ENCODE measurements around the gene KRTAP9-9. TPM values are rescaled to one million over a fixed set of nuclear protein-coding genes. Genes with fewer than 3 reads are reported as not detected.
A peak's percentile ranks its signal among the peaks of the same experiment; 100 is the strongest.

Gene KRTAP9-9
- total and polyA plus RNA-seq, 2 experiments from 2014 or later = not detected

GRCh38 chr17:41254861-41255260 is 323 bp upstream of the KRTAP9-9 start:
- H4K20me1 ChIP-seq (ENCODE audit: insufficient read depth) = no peaks in the 10 kb centered on the region
- no peak overlapping the region for H3K4me2 ChIP-seq (ENCODE audit: unreplicated experiment)
- no peaks in the 10 kb centered on the region; the same call in 1 of the 2 replicates for H3K27me3 ChIP-seq (replicated peaks; ENCODE audit: insufficient read depth)
- no peak overlapping the region for H3K27ac ChIP-seq
- peaks cover 25% of the 10 kb centered on the region for H3F3A ChIP-seq (ENCODE audit: insufficient read depth)
- no peak overlapping the region for H3K4me3 ChIP-seq
- H3K79me2 ChIP-seq (ENCODE audit: insufficient read depth) = no peaks in the 10 kb centered on the region
- H2AFZ ChIP-seq = no peak overlapping the region
- peak; percentile 46 for DNase-seq
- 0% methylated on average over 1 of the region's 1 CpG for WGBS, 2 experiments (ENCODE audit: low coverage in 1 of 2, low lambda C conversion rate in 2 of 2, missing lambda C conversion rate in 2 of 2)
- no peak overlapping the region for H3K9ac ChIP-seq
- in situ Hi-C loops (cut with MboI) = no loop called here
- peaks cover 25% of the 10 kb centered on the region for H3K4me1 ChIP-seq (ENCODE audit: insufficient read depth)
- no peaks in the 10 kb centered on the region for H3K36me3 ChIP-seq (ENCODE audit: low read depth)
- H3K9me3 ChIP-seq (ENCODE audit: low read depth) = no peaks in the 10 kb centered on the region
- peaks cover 10% of the 10 kb centered on the region; the same call in 1 of the 2 replicates for H3K9me2 ChIP-seq (ENCODE audit: insufficient read depth)
- no peak for TF ChIP-seq EZH2phosphoT487 (IDR thresholded peaks at IDR 0.05; ENCODE audit: insufficient read depth, low read depth)
- TF ChIP-seq EZH2 (IDR thresholded peaks at IDR 0.05; ENCODE audit: insufficient read depth, poor library complexity, severe bottlenecking) = no peak

GRCh38 chr17:41256291-41256685 is 1.1 kb downstream of the KRTAP9-9 start:
- H3K79me2 ChIP-seq (ENCODE audit: insufficient read depth) = no peaks in the 10 kb centered on the region
- peak overlapping the region; percentile 36 for H3K27ac ChIP-seq
- H3K9ac ChIP-seq = no peak overlapping the region
- no peak overlapping the region for H3K4me3 ChIP-seq
- H3K4me2 ChIP-seq (ENCODE audit: unreplicated experiment) = peak overlapping the region; percentile 61
- H3F3A ChIP-seq (ENCODE audit: insufficient read depth) = peaks cover 25% of the 10 kb centered on the region
- DNase-seq = peak; percentile 40
- no peak overlapping the region for H2AFZ ChIP-seq
- peaks cover 10% of the 10 kb centered on the region; the same call in 1 of the 2 replicates for H3K9me2 ChIP-seq (ENCODE audit: insufficient read depth)
- H3K9me3 ChIP-seq (ENCODE audit: low read depth) = no peaks in the 10 kb centered on the region
- no peaks in the 10 kb centered on the region; the same call in 1 of the 2 replicates for H3K27me3 ChIP-seq (replicated peaks; ENCODE audit: insufficient read depth)
- 93 to 95% methylated on average over 1 of the region's 1 CpG for WGBS, 2 experiments (ENCODE audit: low coverage in 1 of 2, low lambda C conversion rate in 2 of 2, missing lambda C conversion rate in 2 of 2)
- no peaks in the 10 kb centered on the region for H4K20me1 ChIP-seq (ENCODE audit: insufficient read depth)
- in situ Hi-C loops (cut with MboI) = no loop called here
- H3K4me1 ChIP-seq (ENCODE audit: insufficient read depth) = peaks cover 25% of the 10 kb centered on the region
- TF ChIP-seq EZH2 (IDR thresholded peaks at IDR 0.05; ENCODE audit: insufficient read depth, poor library complexity, severe bottlenecking) (no peak), EZH2phosphoT487 (IDR thresholded peaks at IDR 0.05; ENCODE audit: insufficient read depth, low read depth) (no peak)
- no peaks in the 10 kb centered on the region for H3K36me3 ChIP-seq (ENCODE audit: low read depth)

GRCh38 chr17:41258406-41258805 is 3.2 kb downstream of the KRTAP9-9 start:
- peak; percentile 8 for DNase-seq
- in situ Hi-C loops (cut with MboI) = no loop called here

GRCh38 chr17:41263212-41263611 is 8.0 kb downstream of the KRTAP9-9 start:
- Histone ChIP-seq H3K9me3 (ENCODE audit: low read depth) (no peaks in the 10 kb centered on the region), H3K27me3 (replicated peaks; ENCODE audit: insufficient read depth) (no peaks in the 10 kb centered on the region), H4K20me1 (ENCODE audit: insufficient read depth) (no peaks in the 10 kb centered on the region), H3K27ac (no peak overlapping the region), H3K9ac (no peak overlapping the region), H3F3A (ENCODE audit: insufficient read depth) (0 out of 2 replicates have a peak, but pooled peaks cover 4% of the 10 kb centered on the region), H3K36me3 (ENCODE audit: low read depth) (no peaks in the 10 kb centered on the region), H3K79me2 (ENCODE audit: insufficient read depth) (no peaks in the 10 kb centered on the region), H3K4me3 (no peak overlapping the region), H3K9me2 (ENCODE audit: insufficient read depth) (peaks cover 6% of the 10 kb centered on the region; the same call in 1 of the 2 replicates), H3K4me1 (ENCODE audit: insufficient read depth) (peaks cover 9% of the 10 kb centered on the region; the same call in 1 of the 2 replicates), H2AFZ (no peak overlapping the region), H3K4me2 (ENCODE audit: unreplicated experiment) (no peak overlapping the region)
- TF ChIP-seq EZH2phosphoT487 (IDR thresholded peaks at IDR 0.05; ENCODE audit: insufficient read depth, low read depth) = no peak
- no peak for TF ChIP-seq EZH2 (IDR thresholded peaks at IDR 0.05; ENCODE audit: insufficient read depth, poor library complexity, severe bottlenecking)
- DNase-seq = no peak
- in situ Hi-C loops (cut with MboI) = no loop called here
- 95 to 97% methylated on average over 2 of the region's 2 CpGs for WGBS, 2 experiments (ENCODE audit: low coverage in 1 of 2, low lambda C conversion rate in 2 of 2, missing lambda C conversion rate in 2 of 2)

More at GRCh38 chr17:41258406-41258805, 3.2 kb downstream of the KRTAP9-9 start:
- no peaks in the 10 kb centered on the region for H3K36me3 ChIP-seq (ENCODE audit: low read depth)
- TF ChIP-seq EZH2 (IDR thresholded peaks at IDR 0.05; ENCODE audit: insufficient read depth, poor library complexity, severe bottlenecking) = no peak
- TF ChIP-seq EZH2phosphoT487 (IDR thresholded peaks at IDR 0.05; ENCODE audit: insufficient read depth, low read depth) = no peak
- peaks cover 25% of the 10 kb centered on the region for H3K4me1 ChIP-seq (ENCODE audit: insufficient read depth)
- H4K20me1 ChIP-seq (ENCODE audit: insufficient read depth) = no peaks in the 10 kb centered on the region
- no peak overlapping the region for H3K4me3 ChIP-seq
- no peaks in the 10 kb centered on the region; the same call in 1 of the 2 replicates for H3K27me3 ChIP-seq (replicated peaks; ENCODE audit: insufficient read depth)
- H3K9me3 ChIP-seq (ENCODE audit: low read depth) = no peaks in the 10 kb centered on the region
- H3K4me2 ChIP-seq (ENCODE audit: unreplicated experiment) = peak overlapping the region; percentile 4
- H3K27ac ChIP-seq = no peak overlapping the region
- H3K9ac ChIP-seq = no peak overlapping the region
- no peak overlapping the region for H2AFZ ChIP-seq
- H3F3A ChIP-seq (ENCODE audit: insufficient read depth) = peaks cover 25% of the 10 kb centered on the region
- H3K9me2 ChIP-seq (ENCODE audit: insufficient read depth) = peaks cover 10% of the 10 kb centered on the region; the same call in 1 of the 2 replicates
- no peaks in the 10 kb centered on the region for H3K79me2 ChIP-seq (ENCODE audit: insufficient read depth)

- H3K36me3 ChIP-seq (ENCODE audit: low read depth) = no peaks in the 10 kb centered on the region
- H3K27ac ChIP-seq = no peak overlapping the region
- H3K9me2 ChIP-seq (ENCODE audit: insufficient read depth) = no peaks in the 10 kb centered on the region
- in situ Hi-C loops (cut with MboI) = no loop called here
- H3K4me1 ChIP-seq (ENCODE audit: insufficient read depth) = no peaks in the 10 kb centered on the region
- H3K4me2 ChIP-seq (ENCODE audit: unreplicated experiment) = no peak overlapping the region
- no peak overlapping the region for H3K4me3 ChIP-seq
- no peaks in the 10 kb centered on the region for H4K20me1 ChIP-seq (ENCODE audit: insufficient read depth)
- no peak for DNase-seq
- H3F3A ChIP-seq (ENCODE audit: insufficient read depth) = no peaks in the 10 kb centered on the region
- H3K9ac ChIP-seq = no peak overlapping the region
- H3K9me3 ChIP-seq (ENCODE audit: low read depth) = no peaks in the 10 kb centered on the region
- no peak for TF ChIP-seq EZH2phosphoT487 (IDR thresholded peaks at IDR 0.05; ENCODE audit: insufficient read depth, low read depth)
- no peak for TF ChIP-seq EZH2 (IDR thresholded peaks at IDR 0.05; ENCODE audit: insufficient read depth, poor library complexity, severe bottlenecking)
- no peaks in the 10 kb centered on the region for H3K27me3 ChIP-seq (replicated peaks; ENCODE audit: insufficient read depth)
- no peaks in the 10 kb centered on the region for H3K79me2 ChIP-seq (ENCODE audit: insufficient read depth)
- 81 to 93% methylated on average over 3 of the region's 3 CpGs for WGBS, 2 experiments (ENCODE audit: low coverage in 1 of 2, low lambda C conversion rate in 2 of 2, missing lambda C conversion rate in 2 of 2)
- H2AFZ ChIP-seq = no peak overlapping the region
These were observed 9.4 kb downstream of the KRTAP9-9 start for GRCh38 chr17:41264599-41264998.
